Fibroblast of skin of right biceps (primary cell): ENCODE data around the gene CYP2F1.
"Not testable (repeated sequence)": the region's sequence is repeated elsewhere in the genome, so short reads cannot be mapped to it uniquely, and the experiment has no call there.

ENCODE experiments used
- DNase-seq: peaks from one replicate; pipeline ENCODE4 v3.0.0-alpha.2; 2013

CYP2F1 gene, protein sequence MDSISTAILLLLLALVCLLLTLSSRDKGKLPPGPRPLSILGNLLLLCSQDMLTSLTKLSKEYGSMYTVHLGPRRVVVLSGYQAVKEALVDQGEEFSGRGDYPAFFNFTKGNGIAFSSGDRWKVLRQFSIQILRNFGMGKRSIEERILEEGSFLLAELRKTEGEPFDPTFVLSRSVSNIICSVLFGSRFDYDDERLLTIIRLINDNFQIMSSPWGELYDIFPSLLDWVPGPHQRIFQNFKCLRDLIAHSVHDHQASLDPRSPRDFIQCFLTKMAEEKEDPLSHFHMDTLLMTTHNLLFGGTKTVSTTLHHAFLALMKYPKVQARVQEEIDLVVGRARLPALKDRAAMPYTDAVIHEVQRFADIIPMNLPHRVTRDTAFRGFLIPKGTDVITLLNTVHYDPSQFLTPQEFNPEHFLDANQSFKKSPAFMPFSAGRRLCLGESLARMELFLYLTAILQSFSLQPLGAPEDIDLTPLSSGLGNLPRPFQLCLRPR

DNA sequence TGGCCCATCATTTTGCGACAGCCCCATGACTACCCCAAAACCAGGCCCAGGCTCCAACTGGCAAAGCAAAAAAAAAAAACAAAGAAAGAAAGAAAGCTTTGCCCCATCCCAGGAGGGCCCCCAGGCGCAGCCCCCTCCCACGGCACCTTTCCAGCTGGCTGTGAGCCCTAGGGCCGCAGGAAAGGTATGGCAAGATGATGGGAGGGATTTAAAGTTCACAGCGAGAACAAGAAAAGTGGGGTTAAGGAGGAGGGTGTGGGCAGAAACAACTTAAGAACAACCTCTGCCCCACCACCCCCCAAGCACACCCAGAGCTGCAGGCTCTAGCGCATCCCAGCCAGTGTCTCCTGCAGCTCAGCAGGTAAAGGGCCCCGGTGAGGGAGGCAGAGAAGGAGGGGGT, at the start of gene CYP2F1:
Gene CYP2F1 (plus strand): TSS at position 301 of the 400 bp plus-strand sequence. CDS start 1,757 bp downstream, outside the sequence.
- DNase-seq, result no peak

DNA sequence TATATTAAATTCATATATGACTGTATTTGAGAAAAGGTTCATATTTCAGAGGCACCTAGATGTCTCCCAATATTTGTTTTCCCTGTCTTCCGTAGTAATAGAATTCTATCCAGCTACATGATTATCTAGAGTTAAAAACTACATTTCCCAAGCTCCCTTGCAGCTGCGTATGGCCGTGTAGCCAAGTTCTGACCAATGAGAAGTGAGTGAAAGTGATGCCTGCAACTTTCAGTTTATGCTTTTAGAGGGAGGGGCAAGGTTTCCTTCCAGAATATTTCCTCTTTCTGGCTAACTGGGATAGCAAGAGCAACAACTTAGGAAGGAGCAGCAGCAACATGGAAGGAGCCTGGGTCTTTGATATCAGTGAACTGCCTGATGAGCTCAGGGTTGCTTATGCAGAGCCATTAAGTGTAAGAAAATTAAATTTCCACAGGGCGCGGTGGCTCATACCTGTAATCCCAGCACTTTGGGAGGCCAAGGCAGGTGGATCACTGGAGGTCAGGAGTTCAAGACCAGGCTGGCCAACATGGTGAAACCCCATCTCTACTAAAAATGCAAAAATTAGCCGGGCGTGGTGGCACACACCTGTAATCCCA, 49.2 kb upstream of the CYP2F1 start:
- DNase-seq, result peak; percentile 15

DNA sequence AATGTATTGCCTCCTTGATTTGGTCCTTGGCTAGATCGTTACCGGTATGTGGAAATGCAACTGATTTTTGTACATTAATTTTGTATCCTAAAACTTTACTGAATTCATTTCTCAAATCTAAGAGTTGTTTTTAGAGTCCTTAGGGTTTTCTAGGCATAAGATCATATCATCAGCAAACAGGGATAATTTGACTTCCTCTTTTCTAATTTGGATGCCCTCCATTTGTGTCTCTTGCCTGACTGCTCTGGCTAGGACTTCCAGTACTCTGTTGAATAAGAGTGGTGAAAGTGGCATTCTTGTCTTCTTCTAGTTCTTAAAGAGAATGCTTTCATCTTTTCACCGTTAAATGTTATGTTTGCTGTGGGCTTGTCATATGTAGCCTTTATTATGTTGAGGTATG, 37.9 kb upstream of the CYP2F1 start:
- DNase-seq, result no peak

DNA sequence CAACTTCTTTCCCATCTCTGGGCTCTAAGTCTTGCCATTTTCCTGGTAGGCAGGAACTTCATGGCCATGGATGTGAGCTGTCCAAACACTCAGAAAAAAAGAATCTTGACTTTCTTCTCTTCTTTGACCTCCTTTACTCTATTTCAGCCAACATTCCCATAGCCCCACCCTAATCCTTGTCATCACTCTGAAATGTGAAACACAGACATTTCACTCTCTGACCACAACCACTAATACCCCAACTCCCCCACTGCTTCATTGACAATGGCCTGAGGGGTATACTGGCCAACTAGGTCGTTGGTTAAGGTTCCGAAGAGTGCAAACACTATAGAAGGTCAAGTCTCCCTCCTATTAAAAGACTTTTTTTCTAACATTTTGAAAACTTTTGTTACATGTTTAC, 30.7 kb upstream of the CYP2F1 start:
- no peak for DNase-seq

DNA sequence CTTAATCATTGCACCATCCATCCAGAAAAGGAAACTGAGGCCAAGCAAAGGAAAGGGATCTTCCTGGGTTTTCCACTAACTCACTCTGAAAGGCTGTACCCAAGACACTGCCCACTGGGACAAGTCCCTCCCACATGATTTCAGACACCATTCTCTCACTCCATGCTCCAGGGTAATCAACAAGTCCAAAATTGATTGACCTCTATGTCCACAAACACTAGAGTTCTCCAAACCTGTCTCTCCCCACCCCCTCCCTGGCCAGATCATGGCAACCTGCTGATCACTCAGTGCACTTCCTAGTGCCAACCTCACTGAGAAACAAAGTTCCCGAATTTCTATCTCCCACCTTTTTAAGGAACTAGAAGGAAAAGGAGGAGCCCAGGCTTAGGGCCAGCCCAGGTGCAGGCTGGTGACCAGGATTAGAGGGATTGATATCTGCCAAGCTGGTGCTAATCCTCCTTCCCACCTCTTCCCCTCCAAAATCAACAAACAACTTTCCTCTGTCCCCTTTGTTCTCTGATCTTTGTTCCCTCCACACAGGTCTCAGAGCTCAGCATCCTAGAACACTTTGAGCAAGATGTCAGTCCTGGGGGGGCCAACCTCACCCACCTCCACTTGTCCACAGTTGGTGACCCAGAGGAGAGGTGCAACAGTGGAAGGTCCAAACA, 28.4 kb upstream of the CYP2F1 start:
- no peak for DNase-seq

DNA sequence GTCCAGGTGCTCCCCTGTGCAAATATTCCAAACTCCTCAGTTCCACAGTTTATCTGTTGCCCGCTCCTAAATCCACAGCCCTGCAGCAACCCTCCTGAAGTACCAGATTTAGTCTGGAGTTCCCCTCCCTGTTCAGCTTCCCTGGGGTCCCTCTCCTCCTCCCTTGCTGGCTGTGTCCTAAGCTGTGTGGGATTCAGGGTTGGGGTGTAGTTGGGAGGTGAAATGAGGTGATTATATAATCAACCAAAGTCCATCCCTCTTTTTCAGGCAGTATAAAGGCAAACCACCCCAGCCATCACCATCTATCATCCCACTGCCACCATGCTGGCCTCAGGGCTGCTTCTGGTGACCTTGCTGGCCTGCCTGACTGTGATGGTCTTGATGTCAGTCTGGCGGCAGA, 26.1 kb upstream of the CYP2F1 start, which contains the start of gene CYP2A13:
Gene CYP2A13 (plus strand): TSS at position 301 of the 400 bp plus-strand sequence. CDS start 21 bp downstream, at position 322.
- DNase-seq, result no peak

DNA sequence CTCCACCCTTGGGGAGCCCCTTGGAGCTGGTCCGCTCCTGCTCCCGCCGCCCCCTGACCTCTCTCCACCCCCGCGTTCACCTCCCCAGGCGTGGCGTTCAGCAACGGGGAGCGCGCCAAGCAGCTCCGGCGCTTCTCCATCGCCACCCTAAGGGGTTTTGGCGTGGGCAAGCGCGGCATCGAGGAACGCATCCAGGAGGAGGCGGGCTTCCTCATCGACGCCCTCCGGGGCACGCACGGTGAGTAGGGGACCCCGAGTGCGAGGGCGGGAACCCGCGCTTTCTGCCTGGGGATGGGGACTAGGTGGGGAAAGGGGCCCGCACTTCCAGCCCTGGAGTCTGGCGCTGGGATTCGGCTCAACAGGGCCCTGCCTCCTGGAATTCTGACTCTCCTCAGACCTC, 24.3 kb upstream of the CYP2F1 start:
- DNase-seq, result no peak

DNA sequence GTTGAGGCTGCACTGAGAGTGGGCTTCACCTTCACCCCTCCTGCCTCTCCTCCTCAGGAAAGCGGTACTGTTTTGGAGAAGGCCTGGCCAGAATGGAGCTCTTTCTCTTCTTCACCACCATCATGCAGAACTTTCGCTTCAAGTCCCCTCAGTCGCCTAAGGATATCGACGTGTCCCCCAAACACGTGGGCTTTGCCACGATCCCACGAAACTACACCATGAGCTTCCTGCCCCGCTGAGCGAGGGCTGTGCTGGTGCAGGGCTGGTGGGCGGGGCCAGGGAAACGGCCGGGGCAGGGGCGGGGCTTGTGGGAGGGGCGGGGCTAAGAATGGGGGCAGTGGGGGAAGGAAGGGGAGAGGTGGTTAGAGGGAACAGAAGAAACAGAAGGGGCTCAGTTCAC, 18.5 kb upstream of the CYP2F1 start:
- no peak for DNase-seq

DNA sequence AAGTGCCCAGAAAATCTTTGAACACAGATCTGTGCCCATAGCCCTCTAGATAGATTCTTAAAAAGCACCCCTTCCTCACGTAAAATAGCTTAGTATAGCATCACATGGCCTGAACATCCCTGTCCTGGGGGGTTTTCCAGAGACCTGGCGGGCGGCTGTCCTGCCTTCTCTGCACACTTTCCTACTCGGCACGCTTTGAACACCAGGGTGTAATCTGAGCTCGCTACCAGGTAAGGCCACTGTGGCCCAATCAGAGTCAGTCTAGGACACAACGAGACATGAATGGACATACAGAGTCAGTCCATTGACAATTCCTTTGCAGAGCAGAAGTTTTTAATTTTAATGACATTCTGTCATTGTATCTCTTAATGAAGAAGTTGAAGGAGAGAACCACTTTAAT, 17.9 kb upstream of the CYP2F1 start:
- no peak for DNase-seq

DNA sequence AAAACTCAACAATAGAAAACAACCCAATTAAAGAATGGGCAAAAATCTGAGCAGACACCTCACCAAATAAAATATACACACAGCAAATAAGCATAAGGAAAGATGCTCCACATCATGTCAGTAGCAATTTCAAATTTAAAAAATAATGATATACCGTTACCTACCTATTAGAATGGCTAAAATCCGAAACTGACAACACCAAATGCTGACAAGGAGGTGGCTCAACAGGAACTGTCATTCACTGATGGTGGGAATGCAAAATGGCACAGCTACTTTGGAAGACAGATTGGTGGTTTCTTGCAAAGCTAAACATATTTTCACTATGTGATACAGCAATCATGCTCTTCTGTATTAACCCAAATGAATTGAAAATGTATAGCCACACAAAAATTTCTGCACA, 16.9 kb upstream of the CYP2F1 start:
- DNase-seq, result no peak

DNA sequence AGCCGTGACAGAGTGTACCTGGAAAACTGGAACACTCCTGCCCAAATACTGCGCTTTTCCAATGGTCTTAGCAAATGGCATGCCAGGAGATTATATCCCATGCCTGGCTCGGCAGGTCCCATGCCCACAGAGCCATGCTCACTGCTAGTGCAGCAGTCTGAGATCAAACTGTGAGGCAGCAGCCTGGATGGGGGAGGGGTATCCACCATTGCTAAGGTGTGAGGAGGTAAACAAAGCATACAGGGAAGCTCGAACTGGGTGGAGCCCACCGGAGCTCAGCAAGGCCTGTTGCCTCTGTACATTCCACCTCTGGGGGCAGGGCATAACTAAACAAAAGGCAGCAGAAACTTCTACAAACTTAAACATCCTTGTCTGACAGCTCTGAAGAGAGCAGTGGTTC, 15.5 kb upstream of the CYP2F1 start:
- no peak for DNase-seq

DNA sequence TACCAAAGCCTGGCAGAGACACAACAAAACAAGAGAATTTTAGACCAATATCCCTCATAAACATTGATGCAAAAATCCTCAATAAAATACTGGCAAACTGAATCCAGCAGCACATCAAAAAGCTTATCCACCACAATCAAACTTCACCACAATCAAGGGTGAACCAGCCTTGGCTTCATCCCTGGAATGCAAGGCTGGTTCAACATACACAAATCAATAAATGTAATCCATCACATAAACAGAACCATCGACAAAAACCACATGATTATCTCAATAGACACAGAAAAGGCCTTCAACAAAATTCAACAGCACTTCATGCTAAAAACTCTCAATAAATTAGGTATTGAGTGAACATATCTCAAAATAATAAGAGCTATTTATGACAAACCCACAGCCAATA, 12.0 kb upstream of the CYP2F1 start:
- DNase-seq, result not testable (repeated sequence)

DNA sequence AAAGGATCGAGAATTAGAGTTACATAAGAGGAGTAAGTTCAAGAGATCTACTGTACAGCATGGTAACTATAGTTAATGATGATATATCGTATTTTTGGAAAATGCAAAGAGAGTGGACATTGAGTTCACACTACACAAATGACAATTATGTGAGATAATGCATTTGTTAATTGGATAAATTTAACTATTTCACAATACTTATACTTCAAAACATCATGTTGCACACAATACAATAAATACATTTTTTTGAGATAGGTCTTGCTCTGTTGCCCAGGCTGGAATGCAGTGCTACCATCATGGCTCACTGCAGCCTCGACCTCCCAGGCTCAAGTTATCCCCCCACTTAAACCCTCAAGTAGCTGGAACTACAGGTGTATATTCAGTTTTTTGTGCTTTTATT, 8.1 kb upstream of the CYP2F1 start:
- DNase-seq, result no peak

DNA sequence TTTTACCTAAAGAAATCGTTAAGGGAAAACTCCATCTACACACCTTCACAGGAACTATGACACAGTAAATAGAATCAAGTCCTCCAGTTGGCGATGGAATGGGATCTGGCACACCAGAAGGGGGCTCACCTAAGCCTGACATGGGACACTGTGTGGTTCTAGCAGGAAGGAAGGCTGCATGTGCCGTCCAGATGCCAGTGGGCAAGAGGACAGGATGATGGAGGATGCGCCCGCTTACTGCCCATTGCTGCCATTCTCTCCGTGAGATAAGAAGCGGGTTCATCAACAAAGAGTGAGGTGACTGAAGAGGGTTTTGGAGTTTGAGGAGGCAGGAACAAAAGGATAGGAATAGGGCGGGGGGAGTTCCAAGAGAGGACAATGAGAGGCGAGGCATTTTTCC, 2.9 kb upstream of the CYP2F1 start:
- DNase-seq, result no peak

DNA sequence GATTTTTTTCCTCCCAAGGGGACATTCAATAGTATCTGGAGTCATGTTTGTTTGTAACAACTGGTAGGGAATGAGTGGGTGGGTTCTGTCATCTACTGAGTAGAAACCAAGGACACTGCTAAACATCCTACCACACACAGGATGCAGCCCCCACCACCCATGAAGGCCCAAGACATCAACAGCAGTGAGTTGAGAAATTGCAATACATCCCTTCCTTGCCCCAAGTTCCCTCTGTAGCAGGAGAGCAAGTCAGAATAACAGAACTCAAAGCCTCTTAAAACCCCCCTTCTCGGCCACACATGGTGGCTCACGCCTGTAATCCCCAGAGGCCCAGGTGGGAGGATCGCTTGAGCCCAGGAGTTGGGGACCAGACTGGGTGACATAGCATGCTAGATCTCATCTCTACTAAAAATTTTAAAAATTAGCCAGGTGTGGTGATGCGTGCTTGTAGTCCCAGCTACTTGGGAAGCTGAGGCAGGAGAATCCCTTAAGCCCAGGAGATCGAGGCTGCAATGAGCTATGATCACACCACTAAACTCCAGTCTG, 2.4 kb upstream of the CYP2F1 start:
- no peak for DNase-seq

DNA sequence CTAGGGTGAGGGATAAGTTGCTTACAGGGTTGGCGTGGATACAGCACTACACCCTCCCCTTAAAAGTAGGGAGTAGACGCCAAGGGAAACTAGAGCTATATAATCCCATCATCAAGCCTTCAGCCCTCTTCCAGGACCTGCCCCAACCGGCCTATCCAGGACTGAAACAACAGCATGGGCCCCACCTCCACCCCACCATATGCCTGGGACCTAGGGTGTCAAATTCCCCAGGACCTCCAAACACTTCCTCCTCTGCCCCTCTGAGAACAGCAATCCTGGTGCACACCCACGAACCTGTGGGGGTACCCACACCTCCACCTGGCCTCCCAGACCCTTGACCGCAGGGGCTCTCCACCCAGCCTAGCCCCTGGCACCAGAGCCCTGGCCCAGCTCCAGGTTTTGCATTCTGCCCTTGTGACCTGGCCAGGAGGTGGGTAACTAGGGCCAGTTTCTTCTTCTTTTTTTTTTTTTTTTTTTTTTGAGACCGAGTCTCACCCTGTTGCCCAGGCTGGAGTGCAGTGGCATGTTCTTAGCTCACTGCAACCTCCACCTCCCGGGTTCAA, 1.4 kb upstream of the CYP2F1 start:
- DNase-seq, result no peak

DNA sequence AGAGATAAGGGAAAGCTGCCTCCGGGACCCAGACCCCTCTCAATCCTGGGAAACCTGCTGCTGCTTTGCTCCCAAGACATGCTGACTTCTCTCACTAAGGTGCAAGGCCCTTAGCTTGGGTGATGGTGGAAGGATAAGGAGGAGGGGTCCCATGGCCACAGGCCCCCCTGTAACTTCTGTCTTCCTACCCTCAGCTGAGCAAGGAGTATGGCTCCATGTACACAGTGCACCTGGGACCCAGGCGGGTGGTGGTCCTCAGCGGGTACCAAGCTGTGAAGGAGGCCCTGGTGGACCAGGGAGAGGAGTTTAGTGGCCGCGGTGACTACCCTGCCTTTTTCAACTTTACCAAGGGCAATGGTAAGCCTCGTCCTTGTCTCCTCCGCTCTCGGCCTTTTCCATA, 2.0 kb downstream of the CYP2F1 start:
- no peak for DNase-seq

DNA sequence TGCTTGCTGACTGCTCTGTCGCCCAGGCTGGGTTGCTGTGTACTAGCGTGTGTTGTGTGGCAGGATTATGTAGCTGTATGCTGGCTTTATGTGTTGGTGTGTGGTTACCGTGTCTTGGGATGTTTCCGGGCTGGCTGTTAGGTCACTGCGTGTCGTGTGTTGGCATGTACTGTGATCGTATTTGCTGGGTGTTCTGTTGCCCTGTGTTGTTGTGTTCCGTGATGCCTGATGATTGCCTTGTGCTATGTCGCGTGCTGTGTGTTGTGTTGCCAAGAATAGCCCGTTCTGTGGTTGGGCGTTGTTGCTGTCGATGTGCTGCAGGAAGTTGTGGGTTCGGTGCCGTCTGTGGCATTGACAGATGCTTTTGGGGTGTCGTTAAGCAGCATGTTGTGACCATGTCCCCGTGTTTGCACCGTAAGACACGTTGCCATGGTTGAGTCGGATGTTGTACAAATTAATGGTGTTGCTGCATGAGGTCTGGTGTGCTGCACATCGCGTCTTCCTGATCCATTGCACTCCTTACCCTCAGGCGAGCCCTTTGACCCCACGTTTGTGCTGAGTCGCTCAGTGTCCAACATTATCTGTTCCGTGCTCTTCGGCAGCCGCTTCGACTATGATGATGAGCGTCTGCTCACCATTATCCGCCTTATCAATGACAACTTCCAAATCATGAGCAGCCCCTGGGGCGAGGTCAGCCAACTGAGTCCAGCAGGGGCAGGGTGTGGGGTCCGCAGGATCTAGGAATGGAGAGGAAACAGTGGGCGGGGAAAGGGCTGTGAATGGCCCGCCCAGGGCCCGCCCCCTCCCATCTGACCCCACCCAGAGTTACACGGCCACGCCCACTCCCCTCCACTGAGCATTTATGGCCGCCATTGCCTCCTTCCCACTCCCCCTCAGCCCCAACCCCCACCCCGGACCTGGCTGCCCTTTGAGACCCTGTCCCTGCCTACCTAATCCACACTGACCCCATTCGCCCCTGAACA, 7.0 kb downstream of the CYP2F1 start:
- not testable (repeated sequence) for DNase-seq

DNA sequence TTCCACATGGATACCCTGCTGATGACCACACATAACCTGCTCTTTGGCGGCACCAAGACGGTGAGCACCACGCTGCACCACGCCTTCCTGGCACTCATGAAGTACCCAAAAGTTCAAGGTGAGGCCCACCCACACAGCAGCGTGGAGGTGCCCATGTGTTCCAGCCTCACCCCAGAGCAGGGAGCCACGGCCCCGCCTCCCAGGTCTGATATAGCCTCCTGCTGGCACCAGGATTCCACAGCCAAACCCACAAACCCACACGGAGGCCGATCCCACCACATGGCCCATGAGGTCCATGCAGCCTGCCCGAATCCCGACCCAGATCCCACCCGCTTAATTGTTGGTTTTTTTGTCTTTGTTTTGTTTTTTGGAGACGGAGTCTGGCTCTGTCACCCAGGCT, 8.6 kb downstream of the CYP2F1 start:
- not testable (repeated sequence) for DNase-seq

DNA sequence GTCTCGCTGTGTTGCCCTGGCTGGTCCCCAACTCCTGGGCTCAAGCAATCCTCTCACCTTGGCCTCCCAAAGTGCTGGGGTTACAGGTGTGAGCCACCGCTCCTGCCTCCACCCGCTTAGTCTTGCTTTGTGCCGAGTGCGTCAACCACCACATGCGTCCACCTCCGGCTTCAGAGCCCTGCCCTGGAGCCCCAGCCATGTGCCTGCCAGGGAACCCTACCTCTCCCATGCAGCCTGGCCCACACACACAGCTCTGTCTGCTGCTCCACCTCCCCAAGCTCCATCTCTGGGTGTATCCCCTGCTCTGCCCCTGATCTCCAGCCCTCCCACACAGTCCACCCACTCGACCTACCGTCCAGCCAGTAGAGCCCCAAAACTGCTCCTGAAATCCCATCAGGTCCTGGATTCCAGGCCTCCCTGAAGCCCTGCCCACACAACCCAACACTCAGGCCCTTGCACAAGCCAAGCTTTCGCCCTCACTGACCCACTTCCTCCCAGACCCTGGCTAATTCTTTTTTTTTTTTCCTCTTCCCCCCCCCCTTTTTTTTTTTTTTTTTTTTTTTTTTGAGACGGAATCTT, 9.6 kb downstream of the CYP2F1 start:
- DNase-seq, result no peak

DNA sequence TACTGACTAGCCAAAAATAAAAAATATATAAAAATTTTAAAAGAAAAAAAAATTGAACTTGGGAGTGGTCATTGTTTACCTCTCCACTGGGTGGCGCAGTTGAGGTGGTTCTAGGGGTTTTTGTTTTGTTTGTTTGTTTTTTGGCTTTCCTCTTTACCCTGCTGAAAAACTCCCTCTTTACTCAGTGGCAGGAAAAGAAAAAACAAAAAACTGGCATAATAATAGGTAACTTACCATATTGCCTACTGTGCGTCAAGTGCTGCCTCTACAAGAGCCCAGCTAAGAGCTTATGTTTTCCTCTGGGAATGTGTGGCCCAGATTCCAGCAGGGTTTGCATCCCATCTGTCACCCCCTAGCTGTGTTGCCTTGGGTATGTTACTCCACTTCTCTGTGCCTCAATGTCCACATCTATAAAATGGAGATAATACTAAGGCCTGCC, 12.6 kb downstream of the CYP2F1 start:
- peak; percentile 8 for DNase-seq
